HS-27A (cell line): ENCODE measurements around the gene IFT88.

ENCODE experiments used
- DNase-seq: peaks from one replicate; pipeline ENCODE4 v3.0.0-alpha.2; 2012; ENCODE audit warnings: low read depth, missing footprints

IFT88 gene

GRCh38 chr13:20716951-20717350, 150.0 kb downstream of the IFT88 start:
- no peak for DNase-seq

- no peak for DNase-seq
Measured at GRCh38 chr13:20717581-20718542, 150.9 kb downstream of the IFT88 start.

GRCh38 chr13:20718958-20719566, 152.1 kb downstream of the IFT88 start:
- no peak for DNase-seq

- no peak for DNase-seq
Measured at GRCh38 chr13:20719783-20720182, 152.8 kb downstream of the IFT88 start.

GRCh38 chr13:20720499-20720898, 153.5 kb downstream of the IFT88 start:
- no peak for DNase-seq

GRCh38 chr13:20721058-20721453, 154.1 kb downstream of the IFT88 start:
- no peak for DNase-seq

GRCh38 chr13:20721454-20722357, 154.7 kb downstream of the IFT88 start:
- DNase-seq: no peak

- DNase-seq: no peak
Measured at GRCh38 chr13:20727856-20728255, 160.9 kb downstream of the IFT88 start.

- no peak for DNase-seq
Measured at GRCh38 chr13:20728579-20729311, 161.8 kb downstream of the IFT88 start.

GRCh38 chr13:20729633-20730585, 163.0 kb downstream of the IFT88 start:
- no peak for DNase-seq

GRCh38 chr13:20738616-20739015, 171.7 kb downstream of the IFT88 start:
- no peak for DNase-seq

GRCh38 chr13:20740021-20740420, 173.1 kb downstream of the IFT88 start:
- no peak for DNase-seq
